Muscle layer of colon (tissue), 2 donors: ENCODE data around the gene MMP24.
"Not testable (repeated sequence)": the region's sequence is repeated elsewhere in the genome, so short reads cannot be mapped to it uniquely, and the experiment has no call there.

ENCODE experiments used
- H3K27ac ChIP-seq: one replicate; pipeline ENCODE4 v1.7.0; 2013; ENCODE audit warnings: low read depth, mild to moderate bottlenecking, low read length, moderate library complexity
- H3K27me3 ChIP-seq, 2 donors: one replicate each; pipeline ENCODE4 v1.7.0; 2013; ENCODE audit warnings: low read length in 2 of 2, mild to moderate bottlenecking in 2 of 2; ENCODE audit not compliant: insufficient read depth in 2 of 2, control insufficient read depth in 1 of 2
- H3K36me3 ChIP-seq: one replicate; pipeline ENCODE4 v1.7.0; 2013; ENCODE audit warnings: mild to moderate bottlenecking, low read length; ENCODE audit not compliant: insufficient read depth
- H3K4me1 ChIP-seq: one replicate; pipeline ENCODE4 v1.7.0; 2013; ENCODE audit warnings: mild to moderate bottlenecking, low read length; ENCODE audit not compliant: insufficient read depth
- H3K4me3 ChIP-seq, 2 donors: one replicate each; pipeline ENCODE4 v1.7.0; 2013; ENCODE audit warnings: low read length in 2 of 2, low read depth in 1 of 2, mild to moderate bottlenecking in 1 of 2, moderate library complexity in 1 of 2
- H3K9ac ChIP-seq: one replicate; pipeline ENCODE4 v1.7.0; 2013; ENCODE audit warnings: low read length
- H3K9me3 ChIP-seq: one replicate; pipeline ENCODE4 v1.7.0; 2013; ENCODE audit warnings: mild to moderate bottlenecking, low read length
- donor health status: abdominal sarcoma.
- donor health status: Adenocarcinoma of cecum.

Gene MMP24

DNA sequence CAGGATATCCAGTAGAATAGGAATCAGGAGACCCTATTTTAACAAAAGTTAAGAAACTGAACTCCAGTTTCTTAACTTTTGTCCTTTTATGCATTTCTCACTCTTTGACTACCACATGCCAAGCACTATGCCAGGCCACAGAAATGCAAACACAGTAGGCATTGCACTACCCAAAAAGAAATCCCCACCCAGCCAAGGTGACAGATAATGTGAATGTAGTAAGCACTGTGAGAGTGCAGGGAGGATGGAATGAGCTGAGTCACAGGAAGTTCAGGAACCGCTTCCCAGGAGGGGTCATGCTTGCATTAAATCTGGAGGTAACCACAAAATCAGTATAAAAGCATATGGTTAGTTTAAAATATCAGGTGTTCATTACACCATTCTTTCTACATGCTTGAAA lies 85.8 kb downstream of the MMP24 start:
- H3K27me3 ChIP-seq, result no peaks in the 10 kb centered on the region
- no peak overlapping the region for H3K27ac ChIP-seq
- H3K4me3 ChIP-seq, result no peak overlapping the region
- H3K36me3 ChIP-seq, result no peaks in the 10 kb centered on the region
- H3K4me1 ChIP-seq, result peaks cover 27% of the 10 kb centered on the region
- H3K9ac ChIP-seq, result no peak overlapping the region
- no peaks in the 10 kb centered on the region for H3K9me3 ChIP-seq

DNA sequence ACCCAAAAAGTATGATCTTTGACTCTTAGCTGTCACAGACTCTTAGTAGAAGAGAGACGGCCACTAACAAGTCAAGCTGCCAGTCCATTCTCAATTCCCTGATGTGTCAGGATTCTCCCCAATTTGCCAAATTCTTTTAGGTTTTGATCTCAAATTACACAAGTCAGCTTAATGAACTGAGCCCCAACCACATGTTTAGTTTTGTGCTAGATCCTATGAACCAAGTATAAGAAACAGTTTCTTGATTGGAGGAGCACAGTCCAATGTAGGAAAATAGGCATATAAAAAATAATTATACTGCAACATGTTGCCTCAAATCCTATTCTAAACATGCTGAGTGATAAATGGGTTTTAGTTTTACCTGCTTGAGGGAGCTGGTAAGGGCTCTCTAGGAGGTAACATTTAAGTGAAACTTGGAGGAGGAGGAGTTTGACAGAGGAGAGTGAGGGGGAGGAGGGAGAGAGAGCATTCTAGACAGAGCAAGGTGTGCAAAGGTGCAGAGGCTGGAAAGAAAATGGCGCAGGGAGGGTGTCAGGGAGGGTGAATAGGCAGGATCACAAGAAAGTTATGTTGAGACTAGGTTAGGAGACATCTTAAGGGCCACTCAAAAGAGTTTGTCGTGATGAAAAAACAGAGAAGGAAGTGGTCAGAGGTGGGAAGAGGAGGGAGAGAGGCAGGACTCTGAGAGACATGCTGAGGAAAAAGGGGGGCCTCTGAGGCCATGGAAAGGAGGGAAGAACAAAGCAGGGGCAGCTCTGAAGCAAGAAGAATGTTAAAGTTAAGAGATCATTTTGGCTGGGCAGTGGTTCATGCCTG lies 88.5 kb downstream of the MMP24 start:
- H3K4me3 ChIP-seq, result no peak overlapping the region
- no peak overlapping the region for H3K9ac ChIP-seq
- H3K27me3 ChIP-seq, result no peaks in the 10 kb centered on the region
- H3K9me3 ChIP-seq, result no peaks in the 10 kb centered on the region
- peaks cover 38% of the 10 kb centered on the region for H3K4me1 ChIP-seq
- H3K36me3 ChIP-seq, result no peaks in the 10 kb centered on the region
- H3K27ac ChIP-seq, result no peak overlapping the region

DNA sequence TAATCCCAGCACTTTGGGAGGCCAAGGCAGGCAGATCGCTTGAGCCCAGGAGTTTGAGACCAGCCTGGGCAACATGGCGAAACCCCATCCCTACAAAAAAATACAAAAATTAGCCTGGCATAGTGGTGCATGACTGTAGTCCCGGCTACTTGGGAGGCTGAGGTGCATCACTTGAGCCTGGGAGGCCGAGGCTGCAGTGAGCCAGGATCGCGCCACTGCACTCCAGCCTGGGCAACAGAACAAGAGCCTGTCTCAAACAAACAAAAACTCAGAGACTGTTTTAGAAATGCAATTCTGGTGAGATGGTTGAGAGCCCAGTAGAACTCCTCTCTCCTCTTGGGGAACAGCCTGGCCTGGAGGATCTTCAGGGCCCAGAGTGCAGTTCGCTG lies 89.1 kb downstream of the MMP24 start:
- H3K27me3 ChIP-seq, H3K4me3 ChIP-seq, H3K36me3 ChIP-seq, H3K9ac ChIP-seq, H3K9me3 ChIP-seq: not testable (repeated sequence)
- H3K27ac ChIP-seq, result peak overlapping the region; percentile 10
- peaks cover 44% of the 10 kb centered on the region for H3K4me1 ChIP-seq

DNA sequence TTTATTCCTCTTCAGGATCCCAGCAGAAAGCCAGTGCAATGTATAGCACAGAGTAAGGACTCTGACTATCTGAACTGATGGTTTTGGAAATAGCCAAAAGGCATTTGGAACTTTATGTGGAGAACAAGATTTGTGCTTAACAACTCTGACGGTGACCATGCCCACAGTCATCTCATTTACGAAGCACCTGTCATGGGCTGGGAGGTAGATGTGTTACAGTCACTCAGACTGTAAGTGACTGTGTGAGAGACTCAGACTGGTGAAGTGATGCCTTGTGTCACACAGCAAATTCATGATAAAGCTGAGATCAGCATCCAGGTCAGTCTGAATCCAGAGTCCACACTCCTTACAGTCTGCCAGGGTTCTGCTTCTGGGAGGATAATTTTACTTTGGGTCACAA lies 89.6 kb downstream of the MMP24 start:
- Histone ChIP-seq H3K27ac (peak overlapping the region; percentile 10), H3K9ac (no peak overlapping the region), H3K36me3 (no peaks in the 10 kb centered on the region), H3K4me1 (peaks cover 46% of the 10 kb centered on the region), H3K9me3 (no peaks in the 10 kb centered on the region), H3K27me3 (no peaks in the 10 kb centered on the region), H3K4me3 (no peak overlapping the region)

DNA sequence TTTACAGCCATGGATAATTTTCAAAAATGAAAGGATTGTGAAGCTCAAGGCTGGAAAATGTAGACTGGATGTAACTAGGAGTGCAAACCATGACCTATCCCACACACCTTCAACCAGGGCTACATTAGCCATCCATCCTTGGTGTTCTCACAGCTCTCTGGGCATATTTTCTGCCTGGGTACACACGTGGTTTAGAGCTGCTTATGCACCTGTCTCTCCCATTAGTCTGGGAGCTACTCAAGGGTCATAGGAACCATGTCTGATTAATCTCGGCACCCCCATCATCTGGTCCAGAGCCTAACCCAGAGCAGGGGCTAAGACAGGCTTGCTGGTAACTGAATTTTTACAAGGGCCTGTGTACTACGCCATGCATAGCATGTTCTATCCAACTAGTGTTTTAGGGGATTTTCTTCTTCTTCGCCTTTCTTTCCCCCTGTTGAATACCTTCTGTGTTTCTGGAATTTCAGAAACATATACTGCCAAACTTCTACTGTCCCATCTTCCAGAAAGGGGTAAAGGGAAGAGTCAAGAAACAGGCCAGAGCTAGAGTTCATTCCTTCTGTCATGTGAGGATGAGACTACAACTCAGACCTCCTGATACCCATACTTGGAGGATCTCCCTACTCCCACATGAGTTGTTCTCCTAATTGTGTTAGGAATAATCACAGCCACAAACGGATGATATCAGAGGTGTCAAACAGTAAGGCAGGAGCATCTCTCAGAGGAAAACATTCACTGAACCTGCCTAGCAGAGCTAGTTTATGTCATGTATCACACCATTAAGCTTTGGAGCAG lies 91.1 kb downstream of the MMP24 start:
- Histone ChIP-seq H3K9ac (no peak overlapping the region), H3K36me3 (no peaks in the 10 kb centered on the region), H3K27ac (peak overlapping the region; percentile 82), H3K4me1 (peaks cover 46% of the 10 kb centered on the region), H3K4me3 (no peak overlapping the region), H3K27me3 (no peaks in the 10 kb centered on the region), H3K9me3 (no peaks in the 10 kb centered on the region)

DNA sequence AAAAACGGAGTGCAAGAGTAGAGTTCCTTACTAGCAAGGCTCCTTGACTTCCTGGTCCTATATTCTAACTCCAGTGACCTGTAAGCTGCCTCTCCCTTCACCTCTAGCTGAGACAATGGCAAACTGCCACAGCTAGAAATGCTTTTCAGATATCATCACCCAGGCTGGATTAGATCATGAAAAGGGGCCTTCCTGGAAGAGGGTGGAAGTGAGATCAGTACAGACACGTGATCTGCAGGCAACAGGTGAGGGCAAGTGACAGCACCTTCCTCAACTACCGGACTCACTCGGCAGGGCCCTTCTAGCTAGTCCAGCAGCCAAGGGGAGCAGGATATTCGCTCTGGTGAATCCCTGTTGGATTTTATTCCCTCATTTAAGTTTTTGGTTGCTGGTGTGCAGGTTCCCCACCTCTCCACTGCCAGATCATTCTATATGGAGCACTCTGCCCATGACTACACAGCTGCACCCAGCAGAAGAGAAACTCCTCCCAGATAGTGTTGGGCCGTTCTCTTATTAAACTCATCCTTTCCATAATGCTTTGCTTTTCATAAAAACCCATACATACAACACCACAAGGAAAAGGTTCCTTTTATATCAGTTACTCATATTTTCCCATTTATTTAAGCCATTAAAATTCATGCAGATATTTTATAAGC lies 92.1 kb downstream of the MMP24 start:
- H3K36me3 ChIP-seq, result no peaks in the 10 kb centered on the region
- no peak overlapping the region for H3K9ac ChIP-seq
- no peaks in the 10 kb centered on the region for H3K27me3 ChIP-seq
- H3K27ac ChIP-seq, result peak overlapping the region; percentile 82
- H3K9me3 ChIP-seq, result no peaks in the 10 kb centered on the region
- peaks cover 46% of the 10 kb centered on the region for H3K4me1 ChIP-seq
- no peak overlapping the region for H3K4me3 ChIP-seq

DNA sequence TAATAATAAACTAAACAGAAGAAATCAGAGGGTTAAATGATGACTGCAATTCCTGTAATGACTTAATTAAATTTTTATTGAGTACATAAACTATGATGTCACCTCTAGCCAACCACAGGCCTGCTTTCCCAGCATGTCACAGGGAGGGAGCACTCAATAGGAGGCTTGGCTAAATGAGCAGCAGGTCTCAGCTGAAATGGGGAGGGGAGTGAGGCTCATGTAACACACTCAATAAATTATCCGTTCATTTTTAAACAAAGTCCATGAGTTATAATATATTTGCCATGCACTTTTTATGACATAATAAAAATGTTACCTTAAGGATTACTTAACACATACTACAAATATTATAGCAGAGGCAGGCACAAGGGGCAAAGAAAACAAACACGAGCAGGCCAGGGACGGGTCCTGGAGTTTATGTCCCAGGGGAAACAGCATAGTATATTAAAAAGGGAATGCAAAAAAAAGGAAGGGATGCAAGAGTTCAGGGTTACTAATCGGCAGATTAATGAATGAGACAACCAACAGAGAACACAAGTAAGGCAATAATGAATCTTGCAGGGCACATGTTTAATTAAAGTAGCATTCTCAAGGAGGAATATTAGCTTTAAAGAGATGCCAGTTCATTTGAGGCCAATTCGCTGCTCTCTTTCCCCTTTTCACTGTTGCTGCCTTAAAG lies 92.8 kb downstream of the MMP24 start:
- no peaks in the 10 kb centered on the region for H3K27me3 ChIP-seq
- H3K4me3 ChIP-seq, result no peak overlapping the region
- peaks cover 46% of the 10 kb centered on the region for H3K4me1 ChIP-seq
- H3K36me3 ChIP-seq, result no peaks in the 10 kb centered on the region
- H3K27ac ChIP-seq, result peak overlapping the region; percentile 82
- no peak overlapping the region for H3K9ac ChIP-seq
- H3K9me3 ChIP-seq, result no peaks in the 10 kb centered on the region

DNA sequence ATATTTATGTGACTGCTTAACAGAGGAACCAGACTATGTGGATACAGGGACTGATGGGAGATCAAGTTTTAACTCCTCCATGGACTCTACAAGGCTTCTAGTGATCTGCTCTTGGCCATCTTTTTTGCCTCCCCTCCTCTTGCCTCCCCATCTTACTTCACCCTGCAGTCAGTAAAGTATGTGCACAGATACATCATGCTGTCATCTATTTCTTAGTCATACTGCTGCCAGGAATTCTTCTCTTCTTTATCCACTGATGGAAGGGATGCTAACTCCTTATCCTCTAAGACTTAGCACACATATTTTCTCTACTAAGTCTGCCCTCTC lies 93.3 kb downstream of the MMP24 start:
- no peaks in the 10 kb centered on the region for H3K27me3 ChIP-seq
- H3K27ac ChIP-seq, result peak overlapping the region; percentile 82
- H3K36me3 ChIP-seq, result no peaks in the 10 kb centered on the region
- H3K4me3 ChIP-seq, result no peak overlapping the region
- H3K9me3 ChIP-seq, result no peaks in the 10 kb centered on the region
- no peak overlapping the region for H3K9ac ChIP-seq
- peaks cover 46% of the 10 kb centered on the region for H3K4me1 ChIP-seq

DNA sequence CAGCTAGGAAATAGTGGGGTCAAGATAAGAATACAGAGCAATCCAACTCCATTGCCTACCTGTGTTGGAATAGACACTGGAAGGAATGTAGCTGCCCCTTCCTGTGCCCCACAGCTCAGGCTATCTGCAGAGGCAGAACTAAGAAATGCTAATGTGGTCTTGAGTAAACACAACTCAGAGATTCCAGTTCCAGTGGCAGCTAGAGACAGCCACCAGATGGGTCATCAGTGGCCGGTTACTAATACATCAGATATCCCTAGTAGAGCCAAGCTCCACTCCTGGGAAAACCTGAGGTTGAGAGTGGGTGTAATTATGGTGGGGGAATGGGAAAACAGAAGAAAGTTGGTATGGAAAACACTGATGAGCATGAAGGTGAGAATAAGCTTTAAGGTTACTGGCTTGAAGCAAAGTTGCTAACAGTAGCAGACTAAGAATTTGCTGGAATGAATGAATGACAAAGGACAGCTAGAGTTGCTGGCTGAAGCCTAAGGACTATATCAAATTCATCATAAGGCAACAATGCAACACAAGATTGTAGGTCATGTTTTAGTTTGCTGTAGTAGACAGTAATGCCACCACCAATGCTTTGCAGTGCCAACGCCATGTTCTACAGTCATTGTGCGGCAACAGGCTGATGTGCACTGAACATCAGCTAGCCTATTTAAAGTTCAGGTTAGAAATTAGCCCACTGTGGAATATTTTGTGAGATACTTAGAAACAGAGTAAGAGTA lies 94.1 kb downstream of the MMP24 start:
- no peaks in the 10 kb centered on the region for H3K9me3 ChIP-seq
- H3K36me3 ChIP-seq, result no peaks in the 10 kb centered on the region
- H3K4me3 ChIP-seq, result no peak overlapping the region
- H3K27me3 ChIP-seq, result no peaks in the 10 kb centered on the region
- H3K27ac ChIP-seq, result peak overlapping the region; percentile 82
- peaks cover 45% of the 10 kb centered on the region for H3K4me1 ChIP-seq
- no peak overlapping the region for H3K9ac ChIP-seq

DNA sequence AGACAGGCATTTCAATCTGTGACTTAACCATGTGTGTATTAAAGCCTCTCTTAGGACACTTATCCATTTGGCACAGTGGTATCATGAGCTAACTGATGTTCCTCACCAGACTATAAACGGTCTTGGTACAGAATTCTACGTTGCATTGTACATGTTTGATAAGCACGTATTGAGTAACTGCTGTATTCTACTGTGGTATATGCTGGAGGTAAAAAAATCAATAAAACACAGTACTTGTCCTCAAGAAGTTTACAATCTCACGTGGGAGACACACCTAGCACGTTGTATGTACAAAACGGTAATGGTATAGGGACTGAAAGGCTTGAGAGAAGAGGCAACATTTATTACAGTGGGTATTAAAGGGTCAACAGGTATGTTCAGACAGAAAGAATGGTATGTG lies 98.9 kb downstream of the MMP24 start:
- H3K36me3 ChIP-seq, result no peaks in the 10 kb centered on the region
- H3K27me3 ChIP-seq, result no peaks in the 10 kb centered on the region
- no peak overlapping the region for H3K27ac ChIP-seq
- peaks cover 8% of the 10 kb centered on the region for H3K4me1 ChIP-seq
- no peak overlapping the region for H3K9ac ChIP-seq
- H3K9me3 ChIP-seq, result no peaks in the 10 kb centered on the region
- no peak overlapping the region for H3K4me3 ChIP-seq
